AG04450 (cell line): ENCODE results near the gene ATP2C2. TPM values are rescaled to one million over a fixed set of nuclear protein-coding genes. Genes with fewer than 3 reads are reported as not detected.

Experiments
- CTCF ChIA-PET: fragments of 300-600, 350-600 bp; formaldehyde crosslinking; extraction: SDS; loops from one replicate; lab custom pipeline; 2022; ENCODE audit warnings: antibody characterized with exemption, inconsistent platforms; lab: Charles Lee
- POLR2A ChIA-PET: fragments of 350-600 bp; formaldehyde crosslinking; extraction: SDS; loops from one replicate; lab custom pipeline; 2021; ENCODE audit warnings: antibody characterized with exemption, inconsistent platforms; lab: Yijun Ruan, JAX
- DNase-seq: peaks from one replicate; pipeline ENCODE4 v3.0.0-alpha.2; 2011; ENCODE audit warnings: low read depth, low spot score
- H3K27ac ChIP-seq: one replicate; pipeline ENCODE4 v1.5.1; 2012; ENCODE audit warnings: low read depth, low read length, control low read depth
- H3K27me3 ChIP-seq: one replicate; pipeline ENCODE4 v1.6.0; 2012; ENCODE audit warnings: low read length; ENCODE audit not compliant: control insufficient read depth, insufficient read depth
- H3K4me3 ChIP-seq: 2 replicates; pipeline ENCODE4 v1.5.1; 2011; ENCODE audit warnings: mild to moderate bottlenecking, low read depth, low read length, control low read depth
- H3K9me3 ChIP-seq: 2 replicates; pipeline ENCODE4 v1.5.1; 2012; ENCODE audit warnings: low read length; ENCODE audit not compliant: control insufficient read depth, insufficient read depth
- polyA minus RNA-seq: library from RNA; depleted of rRNA, polyadenylated mRNA; stranded (reverse); fragments of >200 nt; gene quantifications from 2 replicates; pipeline ENCODE4 v1.2.3, GENCODE V29; 2011; rRNA and poly(A)+ RNA removed
- polyA plus RNA-seq: library from polyadenylated mRNA; depleted of rRNA; stranded (reverse); fragments of >200 nt; gene quantifications from 2 replicates; pipeline ENCODE4 v1.2.3, GENCODE V29; 2011; rRNA removed
- TF ChIP-seq, protein P1 (sequence below): IDR thresholded peaks from 2 replicates; pipeline ENCODE4 v1.5.1; 2011; ENCODE audit warnings: low read depth, low read length, control low read depth, inconsistent platforms

ATP2C2 gene, protein sequence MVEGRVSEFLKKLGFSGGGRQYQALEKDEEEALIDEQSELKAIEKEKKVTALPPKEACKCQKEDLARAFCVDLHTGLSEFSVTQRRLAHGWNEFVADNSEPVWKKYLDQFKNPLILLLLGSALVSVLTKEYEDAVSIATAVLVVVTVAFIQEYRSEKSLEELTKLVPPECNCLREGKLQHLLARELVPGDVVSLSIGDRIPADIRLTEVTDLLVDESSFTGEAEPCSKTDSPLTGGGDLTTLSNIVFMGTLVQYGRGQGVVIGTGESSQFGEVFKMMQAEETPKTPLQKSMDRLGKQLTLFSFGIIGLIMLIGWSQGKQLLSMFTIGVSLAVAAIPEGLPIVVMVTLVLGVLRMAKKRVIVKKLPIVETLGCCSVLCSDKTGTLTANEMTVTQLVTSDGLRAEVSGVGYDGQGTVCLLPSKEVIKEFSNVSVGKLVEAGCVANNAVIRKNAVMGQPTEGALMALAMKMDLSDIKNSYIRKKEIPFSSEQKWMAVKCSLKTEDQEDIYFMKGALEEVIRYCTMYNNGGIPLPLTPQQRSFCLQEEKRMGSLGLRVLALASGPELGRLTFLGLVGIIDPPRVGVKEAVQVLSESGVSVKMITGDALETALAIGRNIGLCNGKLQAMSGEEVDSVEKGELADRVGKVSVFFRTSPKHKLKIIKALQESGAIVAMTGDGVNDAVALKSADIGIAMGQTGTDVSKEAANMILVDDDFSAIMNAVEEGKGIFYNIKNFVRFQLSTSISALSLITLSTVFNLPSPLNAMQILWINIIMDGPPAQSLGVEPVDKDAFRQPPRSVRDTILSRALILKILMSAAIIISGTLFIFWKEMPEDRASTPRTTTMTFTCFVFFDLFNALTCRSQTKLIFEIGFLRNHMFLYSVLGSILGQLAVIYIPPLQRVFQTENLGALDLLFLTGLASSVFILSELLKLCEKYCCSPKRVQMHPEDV
- polyA plus RNA-seq (not detected in 2 replicates), polyA minus RNA-seq (0.14 TPM in 1 of 2 replicates, not detected in the other)

DNA sequence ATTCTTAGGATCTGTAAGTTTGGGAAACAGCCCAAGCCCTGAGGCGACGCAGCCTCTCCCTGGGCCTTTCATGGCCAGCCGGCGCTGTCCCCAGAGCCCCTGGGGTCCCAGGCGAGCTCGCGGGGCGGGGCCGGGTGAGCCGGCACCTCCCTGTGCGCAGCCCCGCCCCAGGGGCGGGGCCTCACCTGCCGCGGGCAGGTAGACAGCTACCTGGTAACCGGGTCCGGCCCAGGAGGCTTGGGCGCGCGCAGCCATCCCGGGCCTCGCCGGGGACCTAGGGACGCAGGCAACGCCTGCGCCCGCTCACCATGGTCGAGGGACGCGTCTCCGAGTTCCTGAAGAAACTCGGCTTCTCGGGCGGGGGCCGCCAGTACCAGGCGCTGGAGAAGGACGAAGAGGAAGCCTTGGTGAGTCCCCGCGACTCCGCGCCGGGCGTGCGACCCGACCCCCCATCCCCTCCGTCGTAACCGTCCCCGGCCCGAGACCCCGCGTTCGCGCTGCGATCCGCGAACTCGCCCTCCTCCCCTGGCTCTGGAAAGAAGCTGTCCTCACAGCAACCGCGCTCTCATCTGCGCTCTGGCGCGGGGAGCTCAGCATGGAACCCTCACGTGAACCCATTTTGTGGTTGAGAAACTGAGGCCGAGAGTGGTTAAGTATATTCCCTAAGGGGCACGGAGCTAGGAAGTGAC lies at the start of gene ATP2C2:
TSS of gene ATP2C2 (plus strand) at position 231 of the 689 bp plus-strand sequence. CDS start at position 309, 78 bp downstream.
- TF ChIP-seq, protein P1, sequence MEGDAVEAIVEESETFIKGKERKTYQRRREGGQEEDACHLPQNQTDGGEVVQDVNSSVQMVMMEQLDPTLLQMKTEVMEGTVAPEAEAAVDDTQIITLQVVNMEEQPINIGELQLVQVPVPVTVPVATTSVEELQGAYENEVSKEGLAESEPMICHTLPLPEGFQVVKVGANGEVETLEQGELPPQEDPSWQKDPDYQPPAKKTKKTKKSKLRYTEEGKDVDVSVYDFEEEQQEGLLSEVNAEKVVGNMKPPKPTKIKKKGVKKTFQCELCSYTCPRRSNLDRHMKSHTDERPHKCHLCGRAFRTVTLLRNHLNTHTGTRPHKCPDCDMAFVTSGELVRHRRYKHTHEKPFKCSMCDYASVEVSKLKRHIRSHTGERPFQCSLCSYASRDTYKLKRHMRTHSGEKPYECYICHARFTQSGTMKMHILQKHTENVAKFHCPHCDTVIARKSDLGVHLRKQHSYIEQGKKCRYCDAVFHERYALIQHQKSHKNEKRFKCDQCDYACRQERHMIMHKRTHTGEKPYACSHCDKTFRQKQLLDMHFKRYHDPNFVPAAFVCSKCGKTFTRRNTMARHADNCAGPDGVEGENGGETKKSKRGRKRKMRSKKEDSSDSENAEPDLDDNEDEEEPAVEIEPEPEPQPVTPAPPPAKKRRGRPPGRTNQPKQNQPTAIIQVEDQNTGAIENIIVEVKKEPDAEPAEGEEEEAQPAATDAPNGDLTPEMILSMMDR = no peak
- Histone ChIP-seq H3K9me3 (no peaks in the 10 kb centered on the region; the same call in 1 of the 2 replicates), H3K27me3 (peaks cover 71% of the 10 kb centered on the region), H3K4me3 (no peak within 1 kb of the TSS), H3K27ac (no peak within 1 kb of the TSS)
- POLR2A ChIA-PET = no interaction called here
- CTCF ChIA-PET = no interaction called here
- DNase-seq = no peak

DNA sequence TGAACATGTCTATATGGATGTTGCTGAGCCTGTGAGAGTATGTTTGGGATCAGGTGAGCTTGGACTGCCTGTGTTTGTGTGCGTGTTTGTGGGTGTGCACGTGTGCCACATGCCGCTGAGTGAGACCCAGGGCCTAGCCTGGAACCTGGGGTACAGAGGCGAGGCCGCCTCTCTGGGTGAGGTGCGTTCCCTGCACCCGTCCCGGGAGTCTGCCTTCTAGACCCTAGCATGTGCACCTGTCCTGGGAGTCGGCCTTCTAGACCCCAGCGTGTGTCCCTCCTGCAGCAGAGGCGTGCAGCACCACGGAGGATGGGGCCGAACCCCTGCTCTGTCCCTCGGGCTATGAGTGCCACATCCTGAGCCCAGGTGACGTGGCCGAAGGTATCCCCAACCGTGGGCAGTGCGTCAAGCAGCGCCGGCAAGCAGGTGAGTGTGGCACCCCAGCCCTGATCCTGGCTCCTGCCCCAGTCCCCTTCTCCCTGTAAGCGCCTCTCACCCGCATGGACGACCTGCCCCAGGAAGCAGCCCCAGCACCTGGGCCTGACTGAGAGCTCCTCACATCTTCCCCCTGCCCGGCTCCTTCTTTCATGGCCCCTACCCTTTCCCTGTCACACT lies 49.1 kb upstream of the ATP2C2 start:
- DNase-seq = no peak
- ChIA-PET CTCF (no interaction called here), POLR2A (no interaction called here)
- H3K9me3 ChIP-seq = peaks cover 11% of the 10 kb centered on the region
- no peak overlapping the region for H3K4me3 ChIP-seq
- peaks cover 9% of the 10 kb centered on the region for H3K27me3 ChIP-seq
- no peak overlapping the region for H3K27ac ChIP-seq
- TF ChIP-seq, protein P1 = no peak

DNA sequence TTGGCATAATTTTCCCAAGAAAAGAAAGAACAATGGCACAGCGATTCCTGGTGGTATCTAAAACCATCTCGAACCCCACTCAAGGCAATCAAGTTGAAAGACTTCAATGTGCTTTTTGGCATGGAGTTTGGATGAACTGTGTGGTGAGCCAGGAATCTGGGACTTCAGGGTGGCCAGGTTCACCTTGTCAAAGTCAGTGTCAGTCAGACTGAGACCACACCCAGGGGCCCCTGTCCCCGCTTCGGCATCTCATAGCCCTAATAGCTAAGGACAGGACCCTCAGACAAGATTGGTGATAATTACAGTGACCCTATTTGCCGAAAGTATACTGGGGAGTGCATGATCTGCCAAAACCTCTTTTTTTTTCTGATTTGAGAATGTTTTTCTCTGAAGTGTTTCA lies 47.8 kb upstream of the ATP2C2 start:
- ChIA-PET POLR2A (no interaction called here), CTCF (no interaction called here)
- Histone ChIP-seq H3K9me3 (peaks cover 11% of the 10 kb centered on the region), H3K4me3 (no peak overlapping the region), H3K27ac (no peak overlapping the region), H3K27me3 (peaks cover 9% of the 10 kb centered on the region)
- no peak for DNase-seq
- TF ChIP-seq, protein P1 = no peak

DNA sequence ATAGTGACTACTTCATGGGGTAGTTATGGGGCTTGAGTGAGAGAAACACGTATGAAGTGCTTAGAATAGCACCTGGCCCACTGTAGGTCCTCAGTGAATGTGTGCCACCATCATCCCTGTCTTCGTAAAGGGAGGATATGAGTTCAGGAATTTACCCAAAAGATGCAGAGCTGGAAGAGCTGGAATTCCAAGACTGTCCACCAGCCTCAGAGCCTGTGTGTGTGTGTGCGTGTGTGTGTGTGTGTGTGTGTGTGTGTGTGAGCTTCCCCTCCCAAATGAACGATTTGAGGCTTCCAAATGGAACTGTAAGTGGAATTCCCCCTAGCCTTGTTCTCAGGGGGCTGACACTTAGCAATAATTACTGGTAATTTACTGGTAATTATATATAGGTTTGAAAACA lies 46.4 kb upstream of the ATP2C2 start:
- TF ChIP-seq, protein P1 = no peak
- H3K27me3 ChIP-seq = peaks cover 9% of the 10 kb centered on the region
- H3K4me3 ChIP-seq = no peak overlapping the region
- peaks cover 11% of the 10 kb centered on the region for H3K9me3 ChIP-seq
- DNase-seq = no peak
- ChIA-PET POLR2A (no interaction called here), CTCF (interaction anchor here (1.0 to 2.7 kb wide), 2 partner anchors 14 to 162 kb away, joined by 3 to 15 read pairs; no protein-coding TSS in a partner anchor)
- H3K27ac ChIP-seq = no peak overlapping the region
